ENCODE measurements around the gene CCDC93.

DNA sequence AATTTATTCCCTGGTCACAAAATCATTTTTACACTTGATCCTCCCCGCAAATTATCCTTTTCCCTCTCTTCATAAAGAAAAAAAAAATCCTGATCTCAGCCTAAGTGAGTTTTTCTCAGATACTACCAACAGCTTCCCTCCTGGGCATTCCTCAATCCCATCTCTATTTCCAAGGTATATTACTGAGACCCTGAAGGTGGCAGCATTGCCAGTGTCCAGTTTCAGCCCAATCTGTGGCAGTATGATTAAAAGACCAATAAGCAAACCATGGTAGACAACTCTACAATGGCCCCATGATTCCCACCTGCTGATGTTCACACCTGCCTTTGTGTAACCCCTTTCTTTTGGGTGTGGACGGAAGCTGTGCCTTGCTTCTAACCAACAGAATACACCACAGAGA is 45.1 kb downstream of the CCDC93 start:
- TF ChIP-seq, protein P1, sequence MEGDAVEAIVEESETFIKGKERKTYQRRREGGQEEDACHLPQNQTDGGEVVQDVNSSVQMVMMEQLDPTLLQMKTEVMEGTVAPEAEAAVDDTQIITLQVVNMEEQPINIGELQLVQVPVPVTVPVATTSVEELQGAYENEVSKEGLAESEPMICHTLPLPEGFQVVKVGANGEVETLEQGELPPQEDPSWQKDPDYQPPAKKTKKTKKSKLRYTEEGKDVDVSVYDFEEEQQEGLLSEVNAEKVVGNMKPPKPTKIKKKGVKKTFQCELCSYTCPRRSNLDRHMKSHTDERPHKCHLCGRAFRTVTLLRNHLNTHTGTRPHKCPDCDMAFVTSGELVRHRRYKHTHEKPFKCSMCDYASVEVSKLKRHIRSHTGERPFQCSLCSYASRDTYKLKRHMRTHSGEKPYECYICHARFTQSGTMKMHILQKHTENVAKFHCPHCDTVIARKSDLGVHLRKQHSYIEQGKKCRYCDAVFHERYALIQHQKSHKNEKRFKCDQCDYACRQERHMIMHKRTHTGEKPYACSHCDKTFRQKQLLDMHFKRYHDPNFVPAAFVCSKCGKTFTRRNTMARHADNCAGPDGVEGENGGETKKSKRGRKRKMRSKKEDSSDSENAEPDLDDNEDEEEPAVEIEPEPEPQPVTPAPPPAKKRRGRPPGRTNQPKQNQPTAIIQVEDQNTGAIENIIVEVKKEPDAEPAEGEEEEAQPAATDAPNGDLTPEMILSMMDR (IDR thresholded peaks at IDR 0.05; ENCODE audit: low read depth, low read length, poor library complexity, severe bottlenecking) = no peak
- TF ChIP-seq EZH2phosphoT487 (IDR thresholded peaks at IDR 0.05; ENCODE audit: borderline replicate concordance, low read length) = no peak
